H1 (cell line): Measurements from ENCODE around the gene ADGRA3.

ENCODE experiments used
- E2F6 ChIP-seq: IDR thresholded peaks from 2 replicates; pipeline ENCODE4 v1.6.1; 2012; ENCODE audit warnings: inconsistent platforms
- TAF1 ChIP-seq: IDR thresholded peaks from 2 replicates; pipeline ENCODE4 v1.6.1; 2011; ENCODE audit warnings: mild to moderate bottlenecking, low read depth, low read length

GRCh38 chr4:22532896-22533295 is 17.0 kb upstream of the ADGRA3 start:
- TF ChIP-seq TAF1, result no peak
- TF ChIP-seq E2F6, result no peak
